Subcutaneous adipose tissue (tissue), 4 donors: ENCODE measurements around the gene CASK. TPM values are rescaled to one million over a fixed set of nuclear protein-coding genes. Genes with fewer than 3 reads are reported as not detected.

Experiments used
- total RNA-seq, 4 donors: library from RNA; depleted of rRNA; stranded (reverse); fragments of >200 nt; gene quantifications; one replicate each; pipeline ENCODE4 v1.1.0, GENCODE V29; 2016
- TF ChIP-seq, protein P1 (sequence below): fragments of 450-650 bp; IDR thresholded peaks from one replicate; pipeline ENCODE4 v1.5.1; 2016; ENCODE audit warnings: low read depth, mild to moderate bottlenecking, control low read depth, antibody characterized with exemption, moderate library complexity

The CASK gene
- total RNA-seq, 4 donors from 2014 or later = 27.4 to 48.1 (median 32.5) TPM

DNA sequence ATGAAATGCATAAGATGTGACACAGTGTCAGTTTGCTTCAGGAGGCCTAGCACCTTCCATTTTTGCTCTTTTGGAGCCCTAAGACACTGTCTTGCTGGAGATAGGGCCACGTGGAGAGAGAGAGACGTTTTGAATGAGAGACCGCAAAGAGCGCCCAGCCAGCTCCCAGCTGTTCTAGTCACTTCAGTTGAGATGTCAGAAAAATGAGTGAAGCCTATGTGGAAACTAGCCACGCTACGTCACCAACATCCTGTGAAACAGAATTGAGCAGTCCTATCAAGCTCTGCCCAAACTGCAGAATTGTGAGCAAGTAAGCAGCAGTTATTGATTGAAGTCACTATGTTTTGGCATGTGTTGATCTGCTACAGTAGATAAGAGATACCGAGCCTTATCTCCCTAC lies 186.3 kb downstream of the CASK start:
- TF ChIP-seq, protein P1, sequence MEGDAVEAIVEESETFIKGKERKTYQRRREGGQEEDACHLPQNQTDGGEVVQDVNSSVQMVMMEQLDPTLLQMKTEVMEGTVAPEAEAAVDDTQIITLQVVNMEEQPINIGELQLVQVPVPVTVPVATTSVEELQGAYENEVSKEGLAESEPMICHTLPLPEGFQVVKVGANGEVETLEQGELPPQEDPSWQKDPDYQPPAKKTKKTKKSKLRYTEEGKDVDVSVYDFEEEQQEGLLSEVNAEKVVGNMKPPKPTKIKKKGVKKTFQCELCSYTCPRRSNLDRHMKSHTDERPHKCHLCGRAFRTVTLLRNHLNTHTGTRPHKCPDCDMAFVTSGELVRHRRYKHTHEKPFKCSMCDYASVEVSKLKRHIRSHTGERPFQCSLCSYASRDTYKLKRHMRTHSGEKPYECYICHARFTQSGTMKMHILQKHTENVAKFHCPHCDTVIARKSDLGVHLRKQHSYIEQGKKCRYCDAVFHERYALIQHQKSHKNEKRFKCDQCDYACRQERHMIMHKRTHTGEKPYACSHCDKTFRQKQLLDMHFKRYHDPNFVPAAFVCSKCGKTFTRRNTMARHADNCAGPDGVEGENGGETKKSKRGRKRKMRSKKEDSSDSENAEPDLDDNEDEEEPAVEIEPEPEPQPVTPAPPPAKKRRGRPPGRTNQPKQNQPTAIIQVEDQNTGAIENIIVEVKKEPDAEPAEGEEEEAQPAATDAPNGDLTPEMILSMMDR = no peak

DNA sequence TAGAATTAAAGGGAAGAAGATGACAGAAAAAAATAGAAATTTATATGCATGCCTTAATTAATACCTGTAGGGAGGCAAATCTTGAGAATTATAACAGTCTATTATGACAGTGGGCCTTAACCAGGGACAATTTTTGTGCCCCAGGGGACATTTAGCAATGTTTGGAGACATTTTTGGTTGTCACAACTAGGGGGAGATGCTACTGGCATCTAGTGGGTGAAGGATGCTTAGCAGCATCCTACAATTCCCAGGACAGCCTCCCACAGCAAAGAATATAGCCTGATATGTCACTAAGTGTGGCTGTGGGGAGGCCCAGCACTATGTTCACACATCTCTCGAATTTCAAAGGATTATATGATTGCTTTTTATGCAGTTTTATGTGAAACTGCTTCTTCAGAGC lies 188.8 kb downstream of the CASK start:
- TF ChIP-seq, protein P1 = no peak

DNA sequence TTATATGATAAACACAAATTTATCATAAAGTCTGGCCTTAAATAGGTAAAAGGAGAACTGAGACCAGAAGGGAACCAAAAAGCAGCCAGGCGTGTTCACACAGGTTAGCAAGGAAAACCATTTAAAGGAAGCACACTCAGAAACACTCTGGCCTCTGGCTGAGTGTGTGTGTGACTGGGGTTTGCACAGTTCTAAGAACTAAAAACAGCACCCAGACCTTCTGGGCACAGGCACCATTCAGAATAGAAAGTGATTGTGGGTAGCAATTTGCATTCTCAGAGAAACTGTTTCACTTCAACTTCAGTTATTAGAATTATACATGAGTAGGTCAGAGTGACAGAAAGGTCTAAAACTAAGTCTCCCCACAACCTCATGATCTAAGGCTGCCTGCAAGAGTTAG lies 189.4 kb downstream of the CASK start:
- TF ChIP-seq, protein P1 = no peak

DNA sequence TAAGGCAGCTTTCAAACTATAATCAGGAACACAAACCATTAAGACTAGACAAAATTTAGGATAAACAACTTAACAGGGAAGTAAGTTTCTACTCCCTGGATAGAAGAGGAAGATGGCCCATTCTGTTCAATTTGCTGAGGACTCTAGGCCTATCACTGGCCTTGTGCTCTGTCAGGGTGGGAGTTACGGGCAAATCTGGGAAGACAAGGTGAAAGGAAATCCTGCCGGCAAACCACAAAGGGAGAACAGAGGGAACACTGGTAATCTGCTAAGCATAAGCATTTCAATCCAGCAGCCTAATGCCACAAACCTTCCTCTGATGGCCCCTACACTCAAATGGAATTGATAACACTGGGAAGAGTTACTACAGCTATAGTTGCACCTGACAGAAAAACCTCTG lies 191.1 kb downstream of the CASK start:
- TF ChIP-seq, protein P1 = no peak

DNA sequence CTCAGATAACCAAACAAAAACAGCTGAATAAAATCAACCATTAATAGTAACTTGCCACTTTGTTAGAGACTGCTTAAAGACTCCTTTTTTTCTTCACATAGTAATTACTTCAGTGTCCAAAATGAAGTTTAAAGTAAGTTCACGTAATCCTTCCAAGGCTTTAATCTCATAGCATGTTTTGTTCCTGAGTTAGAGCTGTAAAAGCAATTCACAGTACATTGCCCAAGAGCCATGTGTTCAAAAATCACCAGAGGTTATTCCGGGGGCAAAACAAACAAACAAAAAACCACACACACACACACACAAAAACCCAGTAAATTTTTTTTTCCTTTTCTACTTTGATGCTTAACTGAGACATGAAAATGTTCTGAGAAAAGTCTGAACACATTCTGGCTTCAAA lies 193.3 kb downstream of the CASK start:
- TF ChIP-seq, protein P1 = no peak

DNA sequence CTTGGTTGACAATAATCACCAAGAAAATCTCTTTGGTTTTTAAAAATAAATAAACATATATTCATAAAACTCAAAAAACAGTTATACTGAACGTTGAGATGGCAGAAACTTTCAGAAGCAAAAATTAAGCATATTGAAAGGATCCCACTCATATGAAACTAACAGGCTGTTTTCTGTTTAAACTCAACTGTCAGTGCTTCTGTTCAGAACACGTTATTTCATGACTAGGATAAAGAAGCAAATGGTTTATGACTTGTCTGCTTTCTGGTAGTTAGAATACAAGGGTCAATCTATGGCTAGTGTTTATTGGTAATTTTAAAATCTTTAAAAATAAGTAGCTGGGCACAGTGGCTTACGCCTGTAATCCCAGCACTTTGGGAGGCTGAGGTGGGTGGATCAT lies 195.2 kb downstream of the CASK start:
- TF ChIP-seq, protein P1 = no peak

DNA sequence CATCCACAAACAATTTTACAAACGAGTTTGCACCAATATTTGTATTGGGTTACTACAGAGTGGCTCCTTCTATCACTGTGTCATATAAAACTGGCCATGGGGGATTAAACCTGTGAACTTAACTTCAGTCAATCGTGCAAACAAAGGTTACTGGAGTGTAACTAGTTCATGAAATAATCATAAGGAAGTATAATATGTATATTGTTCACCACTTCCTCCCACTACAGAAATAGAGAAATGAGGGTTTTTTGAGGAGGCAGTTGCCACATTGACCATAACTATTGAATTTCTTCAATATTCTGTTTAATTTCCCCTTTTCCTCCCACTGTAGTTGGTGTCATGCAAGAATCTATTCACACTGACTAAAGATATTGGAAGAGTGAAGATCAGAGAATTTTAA lies 199.5 kb downstream of the CASK start, which contains the start of gene GPR82:
Gene GPR82, plus strand, starts transcription at position 356 of the 400 bp plus-strand sequence. CDS start 2,846 bp downstream, outside the sequence.
- TF ChIP-seq, protein P1 = no peak
